Gastroesophageal sphincter (tissue), 3 donors: ENCODE measurements around the gene GYG1.

Experiments used
- CTCF ChIP-seq, 4 experiments: fragments of 200-600 bp in 2 of 4; fragments of 450-650 bp in 2 of 4; sonication (generic) in 1 of 4; IDR thresholded peaks; one replicate each; pipeline ENCODE4 v1.5.1; 2017 to 2019; ENCODE audit warnings: antibody characterized with exemption in 4 of 4, mild to moderate bottlenecking in 2 of 4, moderate library complexity in 2 of 4
- EP300 ChIP-seq: sonication (generic); formaldehyde crosslinking; IDR thresholded peaks from one replicate; pipeline ENCODE4 v1.6.1; 2017; ENCODE audit warnings: antibody characterized with exemption, mild to moderate bottlenecking
- POLR2A ChIP-seq, 2 donors: fragments of 450-650 bp; IDR thresholded peaks; one replicate each; pipeline ENCODE4 v1.6.1; 2017; ENCODE audit warnings: antibody characterized with exemption in 2 of 2, mild to moderate bottlenecking in 2 of 2, moderate library complexity in 1 of 2
- POLR2AphosphoS5 ChIP-seq: sonication (generic); formaldehyde crosslinking; IDR thresholded peaks from one replicate; pipeline ENCODE4 v1.6.1; 2017; ENCODE audit warnings: antibody characterized with exemption

- TF ChIP-seq CTCF (IDR thresholded peaks at IDR 0.05) = no peak
- no peak for TF ChIP-seq POLR2A (IDR thresholded peaks at IDR 0.05)
- TF ChIP-seq POLR2AphosphoS5 = no peak
- no peak for TF ChIP-seq EP300
These were observed 29.5 kb downstream of the GYG1 start for GRCh38 chr3:149020839-149021252.
